HG03520 (cell line): Measurements from ENCODE around the gene POP7.
"Not testable (repeated sequence)": the region's sequence is repeated elsewhere in the genome, so short reads cannot be mapped to it uniquely, and the experiment has no call there.

ENCODE experiments used
- ATAC-seq: cut with Tn5 transposase; IDR thresholded peaks from one replicate; pipeline ENCODE4 v1.9.1; 2021; ENCODE audit warnings: mild to moderate bottlenecking, moderate library complexity; ENCODE audit not compliant: unreplicated experiment

Gene POP7

DNA sequence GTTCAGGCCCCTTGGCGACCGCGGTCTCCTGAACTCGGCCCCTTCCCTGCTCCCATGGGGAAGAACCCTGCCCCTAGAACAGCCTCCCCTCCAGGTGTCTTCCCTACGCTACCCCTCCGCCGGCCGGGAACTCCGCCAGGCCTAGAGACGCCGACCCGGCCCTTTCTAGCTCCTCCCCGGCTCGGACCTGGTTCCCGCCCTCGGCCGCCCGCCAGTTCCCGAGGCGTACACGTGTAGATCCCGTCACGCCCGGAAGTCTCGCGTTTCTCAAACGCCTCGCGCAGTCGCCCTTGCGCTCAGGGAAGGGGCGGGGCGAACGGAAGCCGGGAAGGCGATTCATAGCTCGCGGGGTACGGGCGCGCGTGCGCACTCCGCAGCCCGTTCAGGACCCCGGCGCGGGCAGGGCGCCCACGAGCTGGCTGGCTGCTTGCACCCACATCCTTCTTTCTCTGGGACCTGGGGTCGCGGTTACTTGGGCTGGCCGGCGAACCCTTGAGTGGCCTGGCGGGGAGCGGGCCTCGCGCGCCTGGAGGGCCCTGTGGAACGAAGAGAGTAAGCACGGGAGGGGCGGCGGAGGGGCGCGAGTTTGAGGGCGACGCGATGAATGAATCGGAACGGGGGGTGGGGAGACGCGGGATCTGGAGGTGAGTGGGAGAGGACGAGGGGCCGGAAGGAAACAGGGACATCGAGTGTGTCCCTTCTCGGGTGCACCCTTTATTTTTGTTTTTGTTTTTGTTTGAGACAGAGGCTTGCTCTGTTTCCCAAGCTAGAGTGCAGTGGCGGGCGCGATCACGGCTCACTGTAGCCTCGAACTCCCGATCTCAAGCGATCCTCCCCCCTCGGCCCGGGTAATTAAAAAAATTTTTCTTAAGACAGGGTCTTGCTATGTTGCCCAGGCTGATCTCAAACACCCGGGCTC is at the start of gene POP7:
TSS of gene POP7 (plus strand) at position 369 of the 919 bp plus-strand sequence. CDS start 710 bp downstream, outside the sequence.
- ATAC-seq: peak; percentile 87

DNA sequence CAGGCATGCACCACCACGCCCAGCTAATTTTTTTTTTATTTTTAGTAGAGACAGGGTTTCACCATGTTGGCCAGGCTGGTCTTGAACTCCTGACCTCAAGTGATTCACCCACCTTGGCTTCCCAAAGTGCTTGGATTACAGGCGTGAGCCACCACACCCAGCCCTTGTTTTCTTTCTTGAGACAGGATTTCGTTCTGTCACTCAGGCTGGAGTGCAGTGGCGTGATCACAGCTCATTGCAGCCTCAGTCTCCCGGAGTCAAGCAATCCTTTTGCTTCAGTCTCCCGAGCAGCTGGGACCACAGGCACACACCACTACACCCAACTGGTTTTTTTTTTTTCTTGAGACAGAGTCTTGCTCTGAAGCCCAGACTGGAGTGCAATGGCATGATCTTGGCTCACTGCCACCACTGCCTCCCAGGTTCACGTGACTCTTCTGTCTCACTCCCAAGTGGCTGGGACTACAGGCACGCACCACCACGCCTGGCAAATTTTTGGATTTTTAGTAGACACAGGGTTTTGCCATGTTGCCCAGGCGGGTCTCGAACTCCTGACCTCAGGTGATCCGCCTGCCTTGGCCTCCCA is 43.6 kb upstream of the POP7 start:
- not testable (repeated sequence) for ATAC-seq

DNA sequence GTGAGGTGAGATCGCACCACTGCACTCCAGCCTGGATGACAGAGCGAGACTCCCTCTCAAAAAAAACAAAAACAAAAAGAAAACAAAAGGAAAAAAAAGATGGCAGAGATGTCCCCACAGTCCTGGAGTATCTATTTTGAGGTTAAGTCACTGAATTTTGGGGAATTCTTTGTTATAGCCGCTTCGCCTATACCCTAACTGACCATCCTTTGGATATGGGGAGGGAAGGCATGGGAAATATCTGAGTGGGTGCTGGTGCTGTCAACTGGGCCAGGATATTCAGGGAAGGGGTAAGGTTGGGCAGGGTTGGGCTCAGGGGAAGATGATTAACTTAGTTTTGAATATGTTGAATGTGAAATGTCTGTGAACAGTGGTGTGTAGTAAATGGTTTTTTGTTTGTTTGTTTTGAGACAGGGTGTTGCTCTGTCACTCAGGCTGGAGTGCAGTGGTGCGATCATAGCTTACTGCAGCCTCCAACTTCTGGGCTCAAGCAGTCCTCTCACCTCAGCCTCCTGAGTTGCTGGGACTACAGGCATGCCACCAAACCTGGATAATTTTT is 40.7 kb upstream of the POP7 start:
- ATAC-seq: no peak

DNA sequence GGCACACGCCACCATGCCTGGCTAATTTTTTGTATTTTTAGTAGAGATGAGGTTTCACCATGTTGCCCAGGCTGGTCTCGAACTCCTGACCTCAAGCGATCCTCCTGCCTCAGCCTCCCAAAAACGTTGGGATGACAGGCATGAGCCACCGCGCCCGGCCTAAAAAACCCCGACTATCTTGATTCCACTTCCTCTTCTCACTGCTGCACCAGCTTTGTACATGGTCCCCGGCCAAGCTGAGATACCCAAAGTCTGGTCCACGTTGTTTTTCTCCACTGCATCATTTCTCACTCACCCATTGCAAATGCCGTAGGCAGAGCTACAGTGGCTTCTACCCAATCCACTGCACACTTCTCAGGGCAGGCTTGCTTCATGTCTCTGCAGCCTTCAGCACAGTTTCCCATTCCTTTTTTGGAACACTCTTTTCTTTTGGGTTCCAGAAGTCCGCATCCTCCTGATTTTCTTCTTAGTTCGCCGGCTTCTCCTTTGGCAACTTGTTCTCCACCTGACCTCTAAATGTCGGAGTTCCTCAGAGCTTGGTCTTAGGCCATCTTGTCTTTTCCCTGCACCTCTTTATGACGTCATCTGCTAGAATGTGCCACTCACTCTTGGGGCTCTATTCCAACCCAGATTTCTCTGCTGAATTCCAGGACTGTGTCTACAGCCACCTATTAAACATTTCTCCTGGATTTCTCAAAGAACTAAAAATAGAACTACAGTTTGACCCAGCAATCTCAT is 38.4 kb upstream of the POP7 start:
- no peak for ATAC-seq

DNA sequence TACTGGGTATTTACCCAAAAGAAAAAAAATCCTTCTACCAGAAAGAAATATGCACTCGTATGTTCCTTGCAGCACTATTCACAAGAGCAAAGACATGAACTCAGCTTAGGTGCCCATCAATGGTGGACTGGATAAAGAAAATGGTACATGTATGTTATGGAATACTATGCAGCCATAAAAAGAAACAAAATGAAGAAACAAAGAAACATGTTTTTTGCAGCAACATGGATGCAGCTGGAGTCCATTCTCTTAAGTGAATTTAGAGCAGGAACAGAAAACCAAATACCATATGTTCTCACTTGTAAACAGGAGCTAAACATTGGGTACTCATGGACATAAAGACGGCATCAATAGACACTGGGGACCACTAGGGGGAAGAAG is 37.9 kb upstream of the POP7 start:
- no peak for ATAC-seq

DNA sequence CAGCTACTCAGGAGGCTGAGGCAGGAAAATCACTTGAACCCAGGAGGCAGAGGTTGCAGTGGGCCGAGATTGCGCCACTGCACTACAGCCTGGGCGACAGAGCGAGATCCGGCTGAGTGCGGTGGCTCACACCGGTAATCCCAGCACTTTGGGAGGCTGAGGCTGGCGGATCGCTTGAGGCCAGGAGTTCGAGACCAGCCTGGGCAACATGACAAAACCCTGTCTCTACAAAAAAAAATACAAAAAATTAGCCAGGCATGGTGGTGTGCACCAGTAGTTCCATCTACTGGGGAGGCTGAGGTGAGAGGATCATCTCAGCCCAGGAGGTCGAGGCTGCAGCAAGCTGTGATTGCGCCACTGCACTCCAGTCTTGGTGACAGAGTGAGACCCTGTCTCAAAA is 36.8 kb upstream of the POP7 start:
- not testable (repeated sequence) for ATAC-seq

DNA sequence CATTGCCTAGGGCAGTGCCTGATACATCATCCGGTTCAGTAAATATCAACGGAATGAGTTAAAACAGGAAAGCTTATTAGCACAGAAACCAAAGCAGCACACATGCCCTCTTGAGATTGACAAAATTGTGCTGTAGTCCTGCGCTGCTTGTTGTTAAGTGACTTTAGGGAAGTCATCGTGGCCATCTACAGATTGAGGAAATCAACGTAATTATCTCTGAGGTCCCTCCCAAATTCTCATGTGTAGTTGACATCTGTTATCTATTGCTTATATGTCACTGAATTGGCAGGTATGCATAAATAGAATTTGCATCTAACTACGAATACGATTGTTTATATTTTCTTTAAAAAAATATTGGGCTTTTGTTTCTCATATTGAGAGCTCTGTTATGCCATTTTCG is 35.8 kb upstream of the POP7 start:
- ATAC-seq: no peak

DNA sequence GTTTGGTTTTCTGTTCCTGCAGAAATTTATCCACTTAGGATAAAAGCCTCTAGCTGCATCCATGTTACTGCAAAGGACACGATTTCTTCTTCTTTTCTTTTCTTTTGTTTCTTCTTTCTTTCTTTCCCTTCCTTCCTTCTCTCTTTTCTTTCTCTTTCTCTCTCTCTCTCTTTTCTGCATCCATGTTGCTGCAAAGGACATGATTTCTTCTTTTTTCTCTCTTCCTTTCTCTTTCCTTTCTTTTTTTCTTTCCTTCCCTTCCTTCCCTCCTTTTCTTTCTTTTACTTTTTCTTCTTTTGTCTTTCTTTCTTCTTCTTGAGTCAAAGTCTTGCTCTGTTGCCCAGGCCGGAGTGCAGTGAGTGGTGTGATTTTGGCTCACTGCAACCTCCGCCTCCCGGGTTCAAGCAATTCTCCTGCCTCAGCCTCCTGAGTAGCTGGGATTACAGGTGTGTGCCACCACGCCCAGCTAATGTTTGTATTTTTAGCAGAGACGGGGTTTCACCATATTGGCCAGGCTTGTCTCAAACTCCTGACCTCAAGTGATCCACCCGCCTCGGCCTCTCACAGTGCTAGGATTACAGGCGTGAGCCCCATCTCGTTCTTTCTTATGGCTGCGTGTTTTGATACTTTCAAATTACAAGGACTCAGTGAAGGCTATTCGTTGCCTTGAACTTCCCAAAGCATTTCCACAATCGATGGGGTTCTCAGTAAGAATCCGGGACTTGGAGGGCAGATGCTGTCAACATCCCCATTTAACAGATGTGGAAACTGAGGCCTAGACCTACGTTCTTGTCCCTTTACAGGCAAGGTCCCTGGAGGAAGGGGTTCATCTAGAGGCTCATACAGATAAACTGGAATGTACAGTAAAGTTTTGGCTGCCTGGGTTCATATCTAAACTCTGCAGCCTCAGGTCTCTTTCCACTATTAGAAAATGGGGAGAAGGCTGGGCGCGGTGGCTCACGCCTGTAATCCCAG is 34.3 kb upstream of the POP7 start:
- ATAC-seq: no peak

DNA sequence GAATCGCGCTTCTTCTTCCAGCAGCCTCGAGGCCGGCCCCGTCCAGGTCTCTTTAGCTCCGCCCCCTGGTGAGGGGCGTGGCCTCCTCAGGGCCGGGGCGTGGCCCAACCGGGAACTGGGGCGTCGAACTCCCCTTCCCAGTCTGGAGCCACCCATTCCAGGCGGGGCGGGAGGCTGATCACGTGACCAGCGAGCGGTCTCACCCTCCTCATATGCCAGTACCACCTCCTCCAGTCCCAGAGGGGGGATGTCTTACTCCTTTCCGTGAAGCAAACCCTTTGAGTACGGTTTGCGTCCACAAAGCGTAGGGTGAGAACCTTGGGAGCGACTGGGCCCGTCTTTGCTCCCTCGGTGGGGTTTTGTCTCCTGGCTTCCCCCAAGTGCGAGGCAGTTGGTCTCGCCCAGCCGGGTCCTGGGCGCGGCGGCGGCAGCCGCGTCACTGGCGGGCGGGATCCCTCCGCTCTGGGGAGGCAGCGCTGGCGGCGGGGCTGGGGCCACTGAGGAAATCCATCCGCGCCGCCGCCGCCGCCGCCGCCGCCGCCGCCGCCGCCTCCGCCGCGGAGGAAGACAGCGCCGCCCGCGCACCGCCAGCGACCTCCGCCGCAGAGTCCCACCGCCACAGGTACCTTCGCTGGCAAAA is 32.5 kb upstream of the POP7 start, which contains the start of gene GNB2:
TSS of gene GNB2 (plus strand) at position 439 of the 640 bp plus-strand sequence. CDS start 2,526 bp downstream, outside the sequence.
- ATAC-seq: peak; percentile 46

DNA sequence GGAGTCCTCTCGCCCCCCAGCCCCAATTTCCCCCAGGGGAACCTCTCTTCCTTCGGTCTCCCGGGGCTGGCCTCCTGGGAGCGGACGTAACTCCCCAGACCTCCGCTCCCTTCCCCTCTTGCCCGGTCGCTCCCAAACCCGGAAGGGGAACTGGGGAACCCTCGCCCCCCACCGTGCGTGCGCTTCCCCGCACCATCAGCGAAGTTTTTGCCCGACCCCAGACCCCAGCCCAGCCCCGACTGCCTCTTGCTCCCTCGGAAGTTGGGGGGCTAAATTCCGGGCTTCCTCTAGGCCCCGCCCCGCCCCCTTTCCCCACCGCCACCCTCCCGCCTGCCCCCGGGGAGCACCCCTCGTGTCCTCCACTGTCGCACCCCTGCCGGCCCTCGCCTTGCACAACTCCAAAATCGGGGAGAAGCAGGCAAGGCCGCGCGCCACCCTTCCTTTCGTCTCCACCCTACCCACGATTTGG is 31.9 kb upstream of the POP7 start:
- no peak for ATAC-seq

DNA sequence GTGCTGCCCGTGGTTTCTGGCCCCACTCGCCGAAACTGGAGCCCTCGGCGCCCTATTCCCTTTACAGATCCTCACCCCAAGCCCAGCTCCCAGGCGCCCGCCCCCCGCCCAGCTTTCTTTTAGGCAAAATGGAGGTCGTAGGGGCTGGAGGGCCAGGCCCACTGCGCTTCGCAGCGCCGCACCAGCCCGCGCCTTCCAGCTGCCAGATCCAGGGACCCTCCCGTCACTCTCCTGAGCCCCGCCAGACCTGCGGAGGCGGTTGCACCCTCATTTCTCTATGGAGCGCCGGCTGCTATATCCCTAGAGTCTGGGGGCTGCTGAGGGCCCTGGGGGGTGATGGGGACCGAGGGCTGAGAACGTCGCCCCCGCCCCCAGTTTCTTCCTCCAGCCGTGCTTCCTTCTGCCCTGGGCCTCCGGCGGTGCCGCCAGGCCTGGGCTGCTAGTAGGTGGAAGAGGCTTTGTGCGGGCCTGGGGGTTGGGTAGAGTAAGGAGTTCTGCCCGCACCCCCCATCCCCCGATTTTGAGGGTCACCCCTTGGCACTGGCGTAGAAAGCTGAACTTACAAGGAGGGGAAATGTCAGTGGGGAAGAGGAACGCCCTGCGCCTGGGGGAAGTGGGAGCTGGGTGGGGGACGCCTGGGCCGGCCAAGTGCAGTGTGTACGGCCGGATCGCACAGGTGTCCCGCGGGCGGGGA is 31.4 kb upstream of the POP7 start:
- ATAC-seq: no peak

DNA sequence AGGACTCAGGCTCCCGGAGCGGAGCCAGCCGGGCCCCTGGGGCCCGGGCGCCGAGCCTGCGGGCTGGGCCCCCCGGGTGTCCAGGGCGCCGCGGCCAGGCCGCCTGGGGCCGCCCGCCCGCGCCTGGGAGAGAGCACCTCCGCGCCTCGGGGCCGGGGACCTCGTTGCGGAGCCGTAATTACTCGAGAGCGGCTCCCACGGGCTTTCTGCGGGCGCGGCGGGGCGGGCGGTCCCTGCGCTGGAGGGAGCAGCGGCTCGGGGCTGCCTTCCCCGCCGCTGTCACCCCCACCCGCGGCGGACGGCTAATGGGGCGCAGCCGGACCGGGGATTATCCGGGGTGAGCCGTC is 30.8 kb upstream of the POP7 start:
- ATAC-seq: no peak

DNA sequence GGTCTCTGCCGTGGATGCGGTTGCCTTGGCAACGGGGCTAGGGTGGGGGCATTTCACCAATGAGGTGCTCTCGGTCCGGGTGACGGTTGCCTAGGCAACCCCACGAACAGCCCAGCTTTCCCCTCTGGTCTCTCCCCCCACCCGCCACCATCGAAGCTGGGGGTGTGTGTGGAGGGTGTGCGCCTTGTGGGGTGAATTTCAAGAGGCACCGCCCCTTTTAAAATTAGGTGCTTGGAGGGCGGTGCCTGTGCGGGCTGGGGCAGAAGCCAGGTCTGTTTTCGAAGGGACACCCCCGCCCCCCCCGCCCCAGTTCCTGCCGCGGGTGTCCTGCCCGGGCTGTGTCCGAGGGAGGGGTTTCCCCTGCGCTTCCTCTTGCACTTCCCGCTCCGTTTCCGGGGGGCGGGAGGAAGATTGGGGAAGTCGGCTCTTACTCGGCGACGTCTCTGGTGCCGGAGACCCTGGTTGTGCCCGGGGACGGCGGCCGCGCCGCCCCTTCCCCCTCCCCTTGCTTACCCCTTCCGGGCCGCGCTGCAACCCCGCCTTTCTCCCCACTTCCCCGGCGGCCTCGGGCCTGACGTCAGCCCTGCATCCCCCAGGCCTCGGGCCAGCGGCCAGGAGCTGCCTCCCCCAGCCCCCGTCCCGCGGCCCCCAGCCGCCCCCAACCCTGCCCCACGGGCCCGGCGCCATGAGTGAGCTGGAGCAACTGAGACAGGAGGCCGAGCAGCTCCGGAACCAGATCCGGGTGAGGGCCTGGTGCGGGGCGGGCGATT is 30.2 kb upstream of the POP7 start:
- peak; percentile 26 for ATAC-seq

DNA sequence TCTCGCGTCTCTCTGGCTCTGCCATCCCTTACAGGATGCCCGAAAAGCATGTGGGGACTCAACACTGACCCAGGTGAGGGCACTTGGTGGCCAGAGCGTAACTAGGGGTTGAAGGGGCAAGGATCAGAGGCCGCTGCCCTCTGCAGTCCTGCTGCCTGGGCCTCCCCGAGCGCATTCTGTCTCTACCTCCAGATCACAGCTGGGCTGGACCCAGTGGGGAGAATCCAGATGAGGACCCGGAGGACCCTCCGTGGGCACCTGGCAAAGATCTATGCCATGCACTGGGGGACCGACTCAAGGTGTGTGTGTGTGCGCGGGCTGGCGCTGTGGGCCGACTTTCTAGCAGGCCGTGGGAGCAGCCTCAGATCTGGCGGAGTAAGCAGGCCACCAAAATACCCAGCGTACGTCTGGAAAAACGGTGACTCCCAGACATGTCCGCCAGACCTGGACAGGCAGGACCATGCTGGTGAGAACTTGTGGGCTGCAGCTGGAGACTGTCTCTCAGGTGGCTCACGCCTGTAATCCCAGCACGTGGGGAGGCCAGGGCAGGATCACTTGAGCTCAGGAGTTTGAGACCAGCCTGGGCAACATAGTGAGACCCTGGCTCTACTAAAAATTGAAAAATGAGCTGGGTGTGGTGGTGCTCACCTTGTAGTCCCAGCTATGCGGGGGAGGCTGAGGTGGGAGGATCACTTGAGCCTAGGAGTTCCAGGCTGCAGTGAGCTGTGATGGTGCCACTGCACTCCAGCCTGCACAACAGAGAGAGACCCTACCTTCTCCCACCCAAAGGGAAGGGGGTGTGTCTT is 29.2 kb upstream of the POP7 start:
- no peak for ATAC-seq

DNA sequence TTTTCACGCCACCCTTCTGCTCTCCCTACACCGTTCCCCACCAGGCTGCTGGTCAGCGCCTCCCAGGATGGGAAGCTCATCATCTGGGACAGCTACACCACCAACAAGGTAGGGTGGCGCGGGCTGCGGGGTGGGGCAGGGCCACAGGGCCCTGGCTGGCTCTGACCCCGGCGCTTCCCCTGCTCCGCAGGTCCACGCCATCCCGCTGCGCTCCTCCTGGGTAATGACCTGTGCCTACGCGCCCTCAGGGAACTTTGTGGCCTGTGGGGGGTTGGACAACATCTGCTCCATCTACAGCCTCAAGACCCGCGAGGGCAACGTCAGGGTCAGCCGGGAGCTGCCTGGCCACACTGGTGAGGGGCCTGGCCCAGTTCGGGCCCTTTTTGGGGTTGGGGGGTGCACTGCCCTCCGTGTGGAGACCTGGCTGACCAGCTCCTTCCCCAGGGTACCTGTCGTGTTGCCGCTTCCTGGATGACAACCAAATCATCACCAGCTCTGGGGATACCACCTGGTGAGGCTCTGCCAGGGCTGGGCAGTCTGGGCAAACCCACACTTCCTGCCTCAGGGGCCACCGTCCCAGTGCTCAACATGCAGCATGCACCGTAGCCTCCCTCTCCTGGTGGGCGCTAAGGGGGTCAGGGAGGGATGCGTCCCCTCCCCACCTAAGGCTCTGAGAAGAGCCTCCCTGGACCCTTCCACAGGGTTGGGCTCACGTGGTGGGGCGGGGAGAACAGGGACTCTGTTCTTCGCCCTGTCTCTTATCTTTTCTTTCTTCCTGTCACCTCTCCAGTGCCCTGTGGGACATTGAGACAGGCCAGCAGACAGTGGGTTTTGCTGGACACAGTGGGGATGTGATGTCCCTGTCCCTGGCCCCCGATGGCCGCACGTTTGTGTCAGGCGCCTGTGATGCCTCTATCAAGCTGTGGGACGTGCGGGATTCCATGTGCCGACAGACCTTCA is 28.3 kb upstream of the POP7 start:
- ATAC-seq: no peak

DNA sequence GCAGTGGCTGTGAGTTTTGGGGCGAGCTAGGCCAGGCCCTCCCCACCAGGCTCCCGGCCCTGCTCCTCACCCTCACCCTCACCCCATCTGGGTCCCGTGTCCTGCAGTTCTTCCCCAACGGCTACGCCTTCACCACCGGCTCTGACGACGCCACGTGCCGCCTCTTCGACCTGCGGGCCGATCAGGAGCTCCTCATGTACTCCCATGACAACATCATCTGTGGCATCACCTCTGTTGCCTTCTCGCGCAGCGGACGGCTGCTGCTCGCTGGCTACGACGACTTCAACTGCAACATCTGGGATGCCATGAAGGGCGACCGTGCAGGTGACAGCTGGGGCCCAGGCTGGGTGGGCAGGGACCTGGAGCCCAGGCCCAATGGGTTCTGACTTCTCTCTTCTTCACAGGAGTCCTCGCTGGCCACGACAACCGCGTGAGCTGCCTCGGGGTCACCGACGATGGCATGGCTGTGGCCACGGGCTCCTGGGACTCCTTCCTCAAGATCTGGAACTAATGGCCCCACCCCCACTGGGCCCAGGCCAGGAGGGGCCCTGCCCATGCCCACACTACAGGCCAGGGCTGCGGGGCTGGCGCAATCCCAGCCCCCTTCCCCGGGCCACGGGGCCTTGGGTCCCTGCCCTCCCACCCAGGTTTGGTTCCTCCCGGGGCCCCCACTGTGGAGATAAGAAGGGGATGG is 27.5 kb upstream of the POP7 start:
- no peak for ATAC-seq
